ENCODE data around the gene LTK. TPM values are rescaled to one million over a fixed set of nuclear protein-coding genes. Genes with fewer than 3 reads are reported as not detected.

LTK gene
- total RNA-seq, 3 donors from 2014 or later (not counting 1 experiment from before 2014, with no cell fraction given), result 0.56 to 4.9 (median 1.7) TPM

- H3K36me3 Mint-ChIP-seq, result no peaks in the 10 kb centered on the region
- intact Hi-C loops (cut with micrococcal nuclease), result loop anchor here (10.0 kb wide), 1 partner anchor 123 kb away; no protein-coding TSS in a partner anchor
- H3K4me1 ChIP-seq (ENCODE audit: control insufficient read depth, insufficient read depth, low read length), result no peaks in the 10 kb centered on the region
- peaks cover 18 to 22% of the 10 kb centered on the region in 2 donors for H3K4me1 Mint-ChIP-seq
- H3K9me3 ChIP-seq (ENCODE audit: control insufficient read depth, insufficient read depth, low read length), result no peaks in the 10 kb centered on the region
- no peak for ATAC-seq
- H3K27ac Mint-ChIP-seq, result no peak overlapping the region
- H3K36me3 ChIP-seq (ENCODE audit: control insufficient read depth, insufficient read depth, low read length), result peaks cover 28% of the 10 kb centered on the region
- TF ChIP-seq CTCF (IDR thresholded peaks at IDR 0.05), result no peak
- H3K27me3 Mint-ChIP-seq (ENCODE audit: low read depth in 2 of 2), result no peaks in the 10 kb centered on the region
- no peak overlapping the region for H3K4me3 ChIP-seq (ENCODE audit: low read length)
- H3K9me3 Mint-ChIP-seq, result no peaks in the 10 kb centered on the region
- no peaks in the 10 kb centered on the region for H3K27me3 ChIP-seq (ENCODE audit: control insufficient read depth, insufficient read depth, low read length)
- WGBS (ENCODE audit: insufficient coverage), result 25% methylated on average over 3 of the region's 4 CpGs
- H3K4me3 Mint-ChIP-seq, result no peak overlapping the region
- no peak for DNase-seq
- no peak overlapping the region for H3K27ac ChIP-seq (ENCODE audit: low read length)
Observed at GRCh38 chr15:41462084-41462795, 51.4 kb downstream of the LTK start.

Other genes starting within 250 kb of the LTK start
- gene OIP5, start 181.2 kb downstream of the LTK start, total RNA-seq, result under 1 TPM in 2 of 3 donors, not detected in 1; 0.29 to 0.64 TPM
- 1 to 10 TPM; 5.6 to 9.4 (median 7.6) TPM for gene NUSAP1, start 180.9 kb downstream of the LTK start, total RNA-seq
- gene NDUFAF1, start 111.3 kb downstream of the LTK start, total RNA-seq, result 1 to 10 TPM; 6.1 to 6.3 (median 6.2) TPM
- 10 to 100 TPM; 35.8 to 53.1 (median 42.7) TPM for gene RTF1, start 96.7 kb downstream of the LTK start, total RNA-seq
- not detected for gene ITPKA, start 20.0 kb downstream of the LTK start, total RNA-seq
- 10 to 100 TPM; 21.2 to 27.7 (median 27.4) TPM for gene RPAP1, start 30.4 kb upstream of the LTK start, total RNA-seq
- gene TYRO3, start 45.4 kb upstream of the LTK start, total RNA-seq, result under 1 TPM; 0.25 to 0.80 (median 0.36) TPM
- gene MGA, start 146.6 kb upstream of the LTK start, total RNA-seq, result 10 to 100 TPM; 54.9 to 75.0 (median 71.3) TPM

All from natural killer cell (primary cell).